GM12878 (cell line): ENCODE data around the gene SYCE3. TPM values are rescaled to one million over a fixed set of nuclear protein-coding genes. Genes with fewer than 3 reads are reported as not detected.

Source experiments
- CREM ChIP-seq: IDR thresholded peaks from 2 replicates; pipeline ENCODE4 v1.6.1; 2014; ENCODE audit warnings: antibody characterized with exemption, low read depth
- ELK1 ChIP-seq: IDR thresholded peaks from 2 replicates; pipeline ENCODE4 v1.6.1; 2012; ENCODE audit warnings: low read depth, low read length, improper control_type of control experiment
- ETV6 ChIP-seq, 2 experiments: fragments of 450-650 bp in 1 of 2; IDR thresholded peaks in 1 of 2; conservative IDR thresholded peaks in 1 of 2; 2 replicates each; pipeline ENCODE4 v1.6.1; 2014; ENCODE audit warnings: antibody characterized with exemption in 1 of 2, borderline replicate concordance in 1 of 2, low read depth in 1 of 2, mild to moderate bottlenecking in 1 of 2, moderate library complexity in 1 of 2
- JUND ChIP-seq: IDR thresholded peaks from 2 replicates; pipeline ENCODE4 v1.6.1; 2012; ENCODE audit warnings: low read depth, mild to moderate bottlenecking, low read length, improper control_type of control experiment, moderate library complexity
- NKRF ChIP-seq: fragments of 450-650 bp; conservative IDR thresholded peaks from 2 replicates; pipeline ENCODE4 v1.6.1; 2017; ENCODE audit warnings: mild to moderate bottlenecking, moderate library complexity
- NRF1 ChIP-seq: conservative IDR thresholded peaks from 2 replicates; pipeline ENCODE4 v1.6.1; 2011; ENCODE audit warnings: mild to moderate bottlenecking, low read depth, low read length, improper control_type of control experiment
- POU2F2 ChIP-seq: IDR thresholded peaks from 3 replicates; pipeline ENCODE4 v1.6.1; 2011; ENCODE audit warnings: low read depth, mild to moderate bottlenecking, low read length, borderline replicate concordance
- RAD21 ChIP-seq: IDR thresholded peaks from 2 replicates; pipeline ENCODE4 v1.6.1; 2011; ENCODE audit warnings: mild to moderate bottlenecking, low read depth, low read length, moderate library complexity; ENCODE audit not compliant: insufficient read depth
- TBL1XR1 ChIP-seq: IDR thresholded peaks from 2 replicates; pipeline ENCODE4 v1.6.1; 2012; ENCODE audit warnings: low read depth, low read length, improper control_type of control experiment
- ZNF592 ChIP-seq: fragments of 450-650 bp; IDR thresholded peaks from 2 replicates; pipeline ENCODE4 v1.6.1; 2017; ENCODE audit warnings: mild to moderate bottlenecking, moderate library complexity
- polyA plus RNA-seq, 11 experiments: library from polyadenylated mRNA; depleted of rRNA in 4 of 11; unstranded in 6 of 11; stranded (reverse) in 5 of 11; fragments of >200 nt; fragmentation: Nextera tagmentation in 4 of 11; fragmentation: Illumina TruSeq in 1 of 11; extraction: Ambion mirVana in 4 of 11; extraction: Trizol in 1 of 11; gene quantifications; 1 replicate in 1 of 11; 2 replicates in 10 of 11; pipeline versions ENCODE4 v1.2.1 to v1.2.3, GENCODE V29; 2011 to 2016; ENCODE audit warnings: inconsistent platforms in 2 of 11, missing spikeins in 2 of 11, low read depth in 1 of 11
- total RNA-seq, 4 experiments: library from RNA; depleted of rRNA in 3 of 4; stranded (reverse); fragments of >200 nt in 3 of 4; fragmentation: Illumina TruSeq in 1 of 4; extraction: Trizol in 1 of 4; gene quantifications; 2 replicates each; pipeline versions ENCODE4 v1.2.1 to v1.2.3, GENCODE V29; 2013 to 2021
- TF ChIP-seq, protein P1 (sequence below): fragments of 450-650 bp; formaldehyde crosslinking; IDR thresholded peaks from 2 replicates; pipeline ENCODE4 v1.4.0; 2020; ENCODE audit warnings: mild to moderate bottlenecking, moderate library complexity

Gene SYCE3
- total and polyA plus RNA-seq, 10 of the 15 experiments (the other 5 are each of a cell fraction or from before 2014, with no cell fraction given): 0.38 to 0.91 (median 0.76) TPM; not detected in 4

DNA sequence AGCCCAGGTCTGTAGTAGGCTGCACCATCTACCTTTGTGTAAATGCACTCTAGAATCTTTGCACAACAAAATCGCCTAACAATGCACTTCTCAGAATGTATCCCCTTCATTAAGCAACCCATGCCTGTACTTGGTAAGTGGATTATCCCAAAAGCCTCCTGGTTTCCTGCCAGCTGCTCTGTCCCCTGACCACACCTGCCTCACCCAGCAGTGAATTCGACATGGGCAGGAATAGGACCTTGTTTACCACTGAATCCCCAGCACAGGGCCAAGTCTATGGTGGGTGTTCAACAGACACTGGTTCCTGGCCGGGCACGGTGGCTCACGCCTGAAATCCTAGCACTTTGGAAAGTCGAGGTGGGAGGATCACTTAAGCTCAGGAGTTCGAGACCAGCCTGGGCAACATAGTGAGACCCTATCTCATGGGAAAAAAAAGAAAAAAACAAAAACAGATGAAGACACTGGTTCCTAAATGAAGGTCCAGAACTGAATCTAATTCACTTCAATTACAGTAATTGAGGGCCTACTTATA lies 5.1 kb upstream of the SYCE3 start (continued):
- TF ChIP-seq ZNF592 (no peak), POU2F2 (no peak), JUND (no peak), TBL1XR1 (no peak), RAD21 (no peak), NRF1 (no peak), CREM (no peak), ELK1 (no peak), NKRF (no peak), ETV6 (conservative IDR thresholded peaks at IDR 0.05 in 1 of 2, IDR thresholded peaks at IDR 0.05 in 1 of 2; ENCODE audit: borderline replicate concordance in 1 of 2, low read depth in 1 of 2) (no peak)
- TF ChIP-seq, protein P1, sequence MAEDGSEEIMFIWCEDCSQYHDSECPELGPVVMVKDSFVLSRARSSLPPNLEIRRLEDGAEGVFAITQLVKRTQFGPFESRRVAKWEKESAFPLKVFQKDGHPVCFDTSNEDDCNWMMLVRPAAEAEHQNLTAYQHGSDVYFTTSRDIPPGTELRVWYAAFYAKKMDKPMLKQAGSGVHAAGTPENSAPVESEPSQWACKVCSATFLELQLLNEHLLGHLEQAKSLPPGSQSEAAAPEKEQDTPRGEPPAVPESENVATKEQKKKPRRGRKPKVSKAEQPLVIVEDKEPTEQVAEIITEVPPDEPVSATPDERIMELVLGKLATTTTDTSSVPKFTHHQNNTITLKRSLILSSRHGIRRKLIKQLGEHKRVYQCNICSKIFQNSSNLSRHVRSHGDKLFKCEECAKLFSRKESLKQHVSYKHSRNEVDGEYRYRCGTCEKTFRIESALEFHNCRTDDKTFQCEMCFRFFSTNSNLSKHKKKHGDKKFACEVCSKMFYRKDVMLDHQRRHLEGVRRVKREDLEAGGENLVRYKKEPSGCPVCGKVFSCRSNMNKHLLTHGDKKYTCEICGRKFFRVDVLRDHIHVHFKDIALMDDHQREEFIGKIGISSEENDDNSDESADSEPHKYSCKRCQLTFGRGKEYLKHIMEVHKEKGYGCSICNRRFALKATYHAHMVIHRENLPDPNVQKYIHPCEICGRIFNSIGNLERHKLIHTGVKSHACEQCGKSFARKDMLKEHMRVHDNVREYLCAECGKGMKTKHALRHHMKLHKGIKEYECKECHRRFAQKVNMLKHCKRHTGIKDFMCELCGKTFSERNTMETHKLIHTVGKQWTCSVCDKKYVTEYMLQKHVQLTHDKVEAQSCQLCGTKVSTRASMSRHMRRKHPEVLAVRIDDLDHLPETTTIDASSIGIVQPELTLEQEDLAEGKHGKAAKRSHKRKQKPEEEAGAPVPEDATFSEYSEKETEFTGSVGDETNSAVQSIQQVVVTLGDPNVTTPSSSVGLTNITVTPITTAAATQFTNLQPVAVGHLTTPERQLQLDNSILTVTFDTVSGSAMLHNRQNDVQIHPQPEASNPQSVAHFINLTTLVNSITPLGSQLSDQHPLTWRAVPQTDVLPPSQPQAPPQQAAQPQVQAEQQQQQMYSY (CRISPR knock-in tag): no peak
